OCI-LY7 (cell line): ENCODE data around the gene SNX25.

Experiments
- EZH2phosphoT487 ChIP-seq: fragments of 200-600 bp; sonication (generic); IDR thresholded peaks from 2 replicates; pipeline ENCODE4 v1.6.1; 2018; ENCODE audit warnings: low read depth, borderline replicate concordance, mild to moderate bottlenecking, mixed run types, antibody characterized with exemption, low read length, moderate library complexity, mixed read lengths
- TF ChIP-seq, protein P1 (sequence below): fragments of 200-600 bp; sonication (generic); conservative IDR thresholded peaks from 2 replicates; pipeline ENCODE4 v1.5.1; 2014; ENCODE audit warnings: mild to moderate bottlenecking, antibody characterized with exemption, low read length, moderate library complexity, mixed read lengths

DNA sequence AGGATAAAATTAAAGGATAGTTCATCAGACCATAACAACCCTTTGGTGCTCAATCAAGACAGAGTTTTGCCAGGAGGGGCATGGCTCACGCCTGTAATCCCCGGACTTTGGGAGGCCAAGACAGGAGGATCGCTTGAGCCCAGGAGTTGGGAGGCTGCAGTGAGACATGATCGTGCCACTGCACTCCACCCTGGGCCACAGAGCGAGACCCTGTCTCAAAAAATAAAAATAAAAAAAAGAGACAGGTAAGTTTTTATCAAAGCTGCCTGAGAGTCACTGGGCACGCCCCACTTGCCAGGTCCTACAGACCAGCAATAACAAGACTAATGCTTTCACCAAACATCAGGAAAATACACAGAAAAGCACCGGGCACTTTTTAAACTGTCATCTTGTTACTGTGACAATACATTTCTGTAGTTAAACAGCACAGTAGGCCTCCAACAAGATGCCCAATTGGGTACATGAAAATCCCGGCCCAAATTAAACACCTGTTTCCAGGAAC lies 6.4 kb upstream of the SNX25 start:
- TF ChIP-seq, protein P1, sequence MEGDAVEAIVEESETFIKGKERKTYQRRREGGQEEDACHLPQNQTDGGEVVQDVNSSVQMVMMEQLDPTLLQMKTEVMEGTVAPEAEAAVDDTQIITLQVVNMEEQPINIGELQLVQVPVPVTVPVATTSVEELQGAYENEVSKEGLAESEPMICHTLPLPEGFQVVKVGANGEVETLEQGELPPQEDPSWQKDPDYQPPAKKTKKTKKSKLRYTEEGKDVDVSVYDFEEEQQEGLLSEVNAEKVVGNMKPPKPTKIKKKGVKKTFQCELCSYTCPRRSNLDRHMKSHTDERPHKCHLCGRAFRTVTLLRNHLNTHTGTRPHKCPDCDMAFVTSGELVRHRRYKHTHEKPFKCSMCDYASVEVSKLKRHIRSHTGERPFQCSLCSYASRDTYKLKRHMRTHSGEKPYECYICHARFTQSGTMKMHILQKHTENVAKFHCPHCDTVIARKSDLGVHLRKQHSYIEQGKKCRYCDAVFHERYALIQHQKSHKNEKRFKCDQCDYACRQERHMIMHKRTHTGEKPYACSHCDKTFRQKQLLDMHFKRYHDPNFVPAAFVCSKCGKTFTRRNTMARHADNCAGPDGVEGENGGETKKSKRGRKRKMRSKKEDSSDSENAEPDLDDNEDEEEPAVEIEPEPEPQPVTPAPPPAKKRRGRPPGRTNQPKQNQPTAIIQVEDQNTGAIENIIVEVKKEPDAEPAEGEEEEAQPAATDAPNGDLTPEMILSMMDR: no peak
- no peak for TF ChIP-seq EZH2phosphoT487
